ENCODE measurements around the gene ZDHHC14. TPM values are rescaled to one million over a fixed set of nuclear protein-coding genes. Genes with fewer than 3 reads are reported as not detected.
A peak's percentile ranks its signal among the peaks of the same experiment; 100 is the strongest.

The ZDHHC14 gene
- total RNA-seq, 2 donors from 2014 or later, result 6.9 to 10.9 TPM

- Mint-ChIP-seq H3K27ac (no peak overlapping the region), H3K36me3 (peaks cover 7% of the 10 kb centered on the region), H3K4me3 (no peak overlapping the region), H3K4me1 (ENCODE audit: low read depth in 2 of 2) (peaks cover 29 to 35% of the 10 kb centered on the region in 2 donors), H3K9me3 (no peaks in the 10 kb centered on the region), H3K27me3 (no peaks in the 10 kb centered on the region)
- no peak for ATAC-seq
- DNase-seq (ENCODE audit: low spot score), result no peak
These were observed 132.1 kb downstream of the ZDHHC14 start for GRCh38 chr6:157513004-157513603.

GRCh38 chr6:157513619-157514485 is 132.9 kb downstream of the ZDHHC14 start:
- DNase-seq (ENCODE audit: low spot score) (no peak), ATAC-seq (no peak)
- Mint-ChIP-seq H3K4me3 (no peak overlapping the region), H3K27ac (no peak overlapping the region), H3K36me3 (peaks cover 4% of the 10 kb centered on the region), H3K27me3 (no peaks in the 10 kb centered on the region), H3K4me1 (ENCODE audit: low read depth in 2 of 2) (peaks cover 29 to 37% of the 10 kb centered on the region in 2 donors), H3K9me3 (no peaks in the 10 kb centered on the region)

GRCh38 chr6:157514659-157515496 is 133.9 kb downstream of the ZDHHC14 start:
- Mint-ChIP-seq H3K27ac (peak overlapping the region in 1 of 2 donors; percentile 82), H3K9me3 (no peaks in the 10 kb centered on the region), H3K36me3 (no peaks in the 10 kb centered on the region), H3K27me3 (no peaks in the 10 kb centered on the region), H3K4me1 (ENCODE audit: low read depth in 2 of 2) (peaks cover 29 to 35% of the 10 kb centered on the region in 2 donors), H3K4me3 (peak overlapping the region; percentile 14)
- ATAC-seq (peak; percentile 85 to 86), DNase-seq (ENCODE audit: low spot score) (peak; percentile 72)

- Mint-ChIP-seq H3K36me3 (no peaks in the 10 kb centered on the region), H3K9me3 (peaks cover 2% of the 10 kb centered on the region), H3K4me1 (ENCODE audit: low read depth in 2 of 2) (peaks cover 31 to 33% of the 10 kb centered on the region in 2 donors), H3K27ac (peak overlapping the region in 1 of 2 donors; percentile 82), H3K4me3 (no peak overlapping the region), H3K27me3 (no peaks in the 10 kb centered on the region)
- DNase-seq (ENCODE audit: low spot score) (no peak), ATAC-seq (no peak)
These were observed 135.5 kb downstream of the ZDHHC14 start for GRCh38 chr6:157516319-157517026.

GRCh38 chr6:157517601-157518359 is 136.8 kb downstream of the ZDHHC14 start:
- Mint-ChIP-seq H3K36me3 (peaks cover under 1% of the 10 kb centered on the region), H3K4me1 (ENCODE audit: low read depth in 2 of 2) (peaks cover 37 to 41% of the 10 kb centered on the region in 2 donors), H3K27ac (peak overlapping the region in 1 of 2 donors; percentile 47), H3K9me3 (peaks cover 2% of the 10 kb centered on the region), H3K27me3 (no peaks in the 10 kb centered on the region), H3K4me3 (no peak overlapping the region)
- ATAC-seq (no peak), DNase-seq (ENCODE audit: low spot score) (no peak)

- H3K27ac Mint-ChIP-seq, result no peak overlapping the region
- H3K36me3 Mint-ChIP-seq, result peaks cover 7% of the 10 kb centered on the region
- no peaks in the 10 kb centered on the region for H3K27me3 Mint-ChIP-seq
- DNase-seq (ENCODE audit: low spot score) (no peak), ATAC-seq (no peak)
- peaks cover 2% of the 10 kb centered on the region for H3K9me3 Mint-ChIP-seq
- no peak overlapping the region for H3K4me3 Mint-ChIP-seq
- H3K4me1 Mint-ChIP-seq (ENCODE audit: low read depth in 2 of 2), result peaks cover 43 to 48% of the 10 kb centered on the region in 2 donors
These were observed 137.6 kb downstream of the ZDHHC14 start for GRCh38 chr6:157518397-157519250.

GRCh38 chr6:157519255-157520116 is 138.5 kb downstream of the ZDHHC14 start:
- H3K27me3 Mint-ChIP-seq, result no peaks in the 10 kb centered on the region
- H3K27ac Mint-ChIP-seq, result peak overlapping the region in 1 of 2 donors; percentile 92
- ATAC-seq (no peak), DNase-seq (ENCODE audit: low spot score) (no peak)
- peaks cover 43 to 48% of the 10 kb centered on the region in 2 donors for H3K4me1 Mint-ChIP-seq (ENCODE audit: low read depth in 2 of 2)
- peaks cover 7% of the 10 kb centered on the region for H3K36me3 Mint-ChIP-seq
- no peak overlapping the region for H3K4me3 Mint-ChIP-seq
- peaks cover 2% of the 10 kb centered on the region for H3K9me3 Mint-ChIP-seq

GRCh38 chr6:157520117-157520406 is 139.1 kb downstream of the ZDHHC14 start:
- Mint-ChIP-seq H3K4me1 (ENCODE audit: low read depth in 2 of 2) (peaks cover 39 to 44% of the 10 kb centered on the region in 2 donors), H3K9me3 (peaks cover 2% of the 10 kb centered on the region), H3K4me3 (no peak overlapping the region), H3K36me3 (peaks cover 7% of the 10 kb centered on the region), H3K27ac (peak overlapping the region in 1 of 2 donors; percentile 92), H3K27me3 (no peaks in the 10 kb centered on the region)
- DNase-seq (ENCODE audit: low spot score) (no peak), ATAC-seq (no peak)

GRCh38 chr6:157520596-157521361 is 139.8 kb downstream of the ZDHHC14 start:
- H3K27ac Mint-ChIP-seq, result peak overlapping the region; percentile 70 to 92
- no peak for ATAC-seq
- H3K4me3 Mint-ChIP-seq, result peak overlapping the region; percentile 53

GRCh38 chr6:157521362-157522335 is 140.7 kb downstream of the ZDHHC14 start:
- peak overlapping the region; percentile 53 for H3K4me3 Mint-ChIP-seq
- peak; percentile 75 for DNase-seq (ENCODE audit: low spot score)
- peaks cover 2% of the 10 kb centered on the region for H3K9me3 Mint-ChIP-seq
- H3K36me3 Mint-ChIP-seq, result peaks cover 12% of the 10 kb centered on the region
- no peaks in the 10 kb centered on the region for H3K27me3 Mint-ChIP-seq
- peaks cover 42% of the 10 kb centered on the region in 2 donors for H3K4me1 Mint-ChIP-seq (ENCODE audit: low read depth in 2 of 2)
- ATAC-seq, result peak; percentile 81 to 94
- peak overlapping the region; percentile 70 to 92 for H3K27ac Mint-ChIP-seq

More at GRCh38 chr6:157520596-157521361, 139.8 kb downstream of the ZDHHC14 start:
- Mint-ChIP-seq H3K9me3 (peaks cover 2% of the 10 kb centered on the region), H3K27me3 (no peaks in the 10 kb centered on the region), H3K4me1 (ENCODE audit: low read depth in 2 of 2) (peaks cover 35 to 39% of the 10 kb centered on the region in 2 donors), H3K36me3 (peaks cover 9% of the 10 kb centered on the region)
- no peak for DNase-seq (ENCODE audit: low spot score)
